SK-N-DZ (cell line): ENCODE results near the gene TRABD2B.

Experiments
- DNase-seq: peaks from one replicate; pipeline ENCODE4 v3.0.0-alpha.2; 2015; ENCODE audit warnings: low spot score

Gene TRABD2B

DNA sequence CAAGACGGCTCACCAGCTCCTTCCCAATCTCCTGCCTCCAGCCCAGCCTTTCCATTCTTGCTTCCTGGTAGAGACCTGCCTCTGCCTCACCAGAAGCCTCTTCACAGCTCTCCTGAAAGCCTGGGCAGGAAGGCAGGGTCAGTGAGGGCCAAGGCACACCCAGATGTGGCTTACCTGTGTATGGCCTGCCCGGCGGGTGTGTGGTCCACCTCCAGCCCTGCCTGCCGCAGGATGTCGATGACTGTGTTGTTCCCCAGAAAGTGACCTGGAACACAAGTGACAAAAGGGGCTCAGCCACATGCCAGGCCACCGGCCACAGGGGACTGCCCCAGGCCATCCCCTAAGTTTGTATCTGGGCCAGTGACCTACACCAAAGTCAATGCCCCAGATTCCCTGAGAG lies 218.9 kb downstream of the TRABD2B start:
- DNase-seq = no peak

DNA sequence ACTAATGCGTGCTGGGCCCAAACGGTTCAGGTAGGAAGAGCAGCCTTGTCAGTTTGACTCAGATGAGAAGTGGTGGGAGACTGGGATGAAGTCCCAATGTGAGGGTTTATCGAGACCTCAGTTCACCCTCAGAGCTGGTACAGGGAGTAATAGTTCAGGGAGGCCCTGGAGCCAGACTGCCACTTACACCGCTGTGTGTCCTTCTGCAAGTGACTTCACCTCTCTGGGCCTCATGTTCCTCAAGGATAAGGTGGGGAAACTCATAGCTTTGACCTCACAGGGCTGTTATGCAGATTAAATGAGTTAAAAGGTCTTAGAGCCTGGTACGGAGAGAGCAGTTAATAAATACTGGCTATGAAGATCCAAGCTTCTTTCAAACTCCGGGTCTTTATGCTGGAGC lies 219.9 kb downstream of the TRABD2B start:
- no peak for DNase-seq

DNA sequence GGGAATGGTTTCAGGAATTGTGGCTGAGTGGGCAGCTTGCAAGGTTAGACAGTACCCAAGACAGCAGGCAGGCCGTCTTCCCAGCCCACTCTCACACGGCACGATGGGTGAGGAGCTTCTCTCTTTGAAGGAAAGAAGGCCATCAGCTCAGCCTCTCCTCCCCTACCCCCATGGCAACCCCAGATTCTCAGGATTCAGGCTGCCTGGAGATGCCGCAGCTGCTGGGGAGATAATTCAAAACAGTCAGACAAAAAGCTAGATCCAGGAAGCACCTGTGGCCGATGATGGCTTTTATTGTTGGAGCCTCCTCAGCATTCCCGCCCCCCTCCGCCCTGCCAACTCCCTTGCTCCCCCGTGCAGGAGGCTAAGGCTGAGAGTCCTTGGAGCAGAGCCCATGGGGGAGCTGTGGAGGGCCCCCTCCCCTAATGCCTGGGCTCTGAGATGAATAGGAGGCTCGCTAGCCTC lies 220.5 kb downstream of the TRABD2B start:
- DNase-seq = no peak

DNA sequence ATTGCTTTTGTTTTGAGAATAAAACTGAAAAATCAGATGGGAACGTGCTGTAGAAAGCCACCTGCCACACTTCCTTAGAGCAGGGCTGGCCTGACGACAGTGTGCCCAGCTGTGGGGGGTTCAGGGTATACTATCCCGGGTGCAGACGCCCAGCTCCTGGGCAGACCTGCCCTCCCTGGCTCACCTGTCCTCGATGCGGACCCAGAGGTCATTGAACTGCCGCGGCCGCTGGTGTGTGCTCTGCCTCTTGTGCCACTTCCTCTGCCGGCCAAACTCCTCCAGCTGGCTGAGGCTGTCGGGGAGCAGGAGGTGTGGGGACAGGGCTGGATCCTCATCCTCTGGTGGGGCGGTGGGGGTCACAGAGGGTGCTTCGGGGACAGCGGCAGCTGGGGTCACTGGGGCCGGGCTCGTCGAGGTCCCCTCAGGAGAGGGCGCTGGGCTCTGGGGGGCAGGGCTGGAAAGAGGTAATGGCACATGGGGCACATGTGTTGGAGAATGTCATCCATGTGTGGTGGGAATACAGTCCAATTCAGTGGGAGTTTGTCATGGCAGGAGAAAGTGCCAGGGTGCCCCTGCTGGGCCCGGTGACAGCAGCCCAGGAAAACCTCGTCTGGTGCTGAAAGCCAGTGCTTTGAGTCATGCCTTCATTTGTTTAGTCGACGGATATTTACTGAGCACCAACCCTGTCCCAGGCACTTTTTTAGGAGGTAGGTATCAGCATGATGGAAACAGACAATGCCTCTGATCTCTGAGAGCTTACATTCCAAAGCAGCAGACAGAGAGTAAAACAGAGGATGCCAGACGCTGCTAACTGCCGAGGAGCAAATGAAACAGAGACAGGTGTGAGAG lies 222.0 kb downstream of the TRABD2B start:
- no peak for DNase-seq

DNA sequence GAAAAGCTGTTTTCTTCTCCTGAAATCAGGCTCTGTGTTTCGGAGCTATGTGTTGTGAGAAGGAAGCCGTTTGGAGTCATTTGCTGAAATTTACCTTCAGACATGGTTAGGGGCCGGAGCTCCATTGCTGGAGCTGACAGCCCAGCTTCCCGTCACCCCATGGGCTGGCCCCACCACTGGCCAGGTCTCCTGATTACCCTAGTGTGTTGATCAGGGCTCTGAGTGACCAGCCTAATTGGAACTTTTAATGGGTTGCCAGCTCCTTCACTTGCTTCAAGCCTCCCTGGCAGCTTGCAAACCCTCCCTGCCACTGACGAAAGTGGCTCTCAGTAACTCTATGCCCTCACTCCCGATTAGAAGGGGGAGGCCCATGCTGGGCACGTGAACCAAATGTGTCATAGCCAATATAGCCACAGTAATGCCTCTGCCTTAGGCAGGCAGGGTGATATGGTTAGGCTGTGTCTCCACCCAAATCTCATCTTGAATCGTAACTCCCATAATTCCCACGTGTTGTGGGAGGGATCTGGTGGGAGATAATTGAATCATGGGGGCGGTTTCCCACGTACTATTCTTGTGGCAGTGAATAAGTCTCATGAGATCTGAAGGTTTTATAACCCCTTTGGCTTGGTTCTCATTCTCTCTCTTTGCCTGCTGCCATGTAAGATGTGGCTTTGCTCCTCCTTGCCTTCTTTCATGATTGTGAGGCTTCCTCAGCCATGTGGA lies 224.1 kb downstream of the TRABD2B start:
- DNase-seq = peak; percentile 23

DNA sequence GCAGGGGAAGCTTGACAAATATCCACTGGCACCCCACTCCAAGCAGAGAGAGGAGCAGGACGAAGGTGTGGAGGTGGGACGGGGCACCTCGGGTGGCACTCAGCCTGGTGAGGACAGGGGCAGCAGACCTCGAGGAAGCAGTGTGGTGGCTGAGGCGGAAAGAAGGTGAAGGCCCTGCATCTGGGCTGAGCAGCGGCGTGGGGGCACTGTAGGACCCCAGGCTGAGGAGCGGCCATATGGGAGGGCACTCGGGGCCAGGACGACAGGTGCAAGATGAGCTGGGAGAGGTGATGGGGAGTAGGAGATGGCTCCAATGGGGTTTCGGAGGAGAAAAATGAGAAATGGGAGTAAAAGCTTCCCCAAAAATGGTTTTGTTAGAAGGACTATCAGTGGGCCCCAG lies 224.9 kb downstream of the TRABD2B start:
- no peak for DNase-seq

DNA sequence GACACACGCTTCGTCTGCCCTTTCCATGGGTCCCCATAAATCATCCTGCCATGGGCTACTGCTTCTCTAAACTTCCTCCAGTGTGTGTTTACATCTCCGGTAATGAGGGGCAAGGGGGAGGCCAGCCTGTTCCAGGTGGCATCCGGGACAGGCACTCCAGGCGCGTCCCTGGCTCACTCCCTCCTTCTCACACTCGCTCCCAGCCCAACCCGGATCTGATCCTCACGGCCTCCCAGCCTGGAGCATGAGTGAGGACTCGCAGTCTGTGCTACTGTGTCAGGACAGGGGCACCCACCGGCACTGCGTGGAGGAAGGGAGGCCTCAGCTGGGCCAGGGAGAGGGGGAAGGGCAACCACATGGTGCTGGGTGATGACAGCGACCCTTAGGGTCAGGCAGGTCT lies 225.4 kb downstream of the TRABD2B start:
- no peak for DNase-seq

DNA sequence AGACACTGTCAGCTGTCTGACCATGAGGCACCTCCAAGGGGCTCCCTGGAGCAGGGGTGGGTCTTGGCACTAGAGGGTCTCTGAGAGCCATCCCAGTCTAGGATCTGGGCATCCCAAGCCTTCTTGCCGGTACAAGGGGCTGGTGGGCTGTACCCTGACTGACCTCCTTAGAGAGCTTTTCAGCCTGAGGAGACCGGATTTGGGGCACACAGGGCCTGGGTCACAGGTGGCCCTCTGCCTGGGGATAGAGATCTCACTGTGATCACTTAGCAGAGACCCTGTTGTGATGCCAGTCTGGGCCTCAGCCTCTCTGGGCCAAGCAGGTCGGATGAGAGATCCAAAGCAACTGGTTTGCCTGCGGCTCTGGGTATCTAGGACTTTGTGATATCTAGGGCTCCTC lies 227.2 kb downstream of the TRABD2B start:
- DNase-seq = no peak

DNA sequence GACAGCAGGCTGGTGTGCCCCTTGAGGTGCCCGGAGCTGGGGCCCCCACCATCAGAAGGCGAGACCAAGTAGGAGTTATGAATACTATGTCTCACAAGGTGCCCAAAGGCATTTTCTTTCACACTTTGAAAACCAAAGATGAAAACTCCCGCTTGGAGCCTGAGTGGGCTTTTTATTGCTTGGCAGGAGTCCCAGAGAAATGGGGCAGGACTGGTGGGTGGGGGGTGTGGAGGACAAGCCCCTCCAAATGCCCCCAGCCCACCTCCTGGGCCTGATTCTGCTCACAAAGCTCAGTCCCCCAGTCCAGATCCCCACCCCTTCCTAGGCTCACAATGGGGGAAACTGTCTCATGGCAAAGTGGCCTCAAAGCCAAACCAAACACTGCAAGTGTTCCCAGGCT lies 227.9 kb downstream of the TRABD2B start:
- DNase-seq = no peak

DNA sequence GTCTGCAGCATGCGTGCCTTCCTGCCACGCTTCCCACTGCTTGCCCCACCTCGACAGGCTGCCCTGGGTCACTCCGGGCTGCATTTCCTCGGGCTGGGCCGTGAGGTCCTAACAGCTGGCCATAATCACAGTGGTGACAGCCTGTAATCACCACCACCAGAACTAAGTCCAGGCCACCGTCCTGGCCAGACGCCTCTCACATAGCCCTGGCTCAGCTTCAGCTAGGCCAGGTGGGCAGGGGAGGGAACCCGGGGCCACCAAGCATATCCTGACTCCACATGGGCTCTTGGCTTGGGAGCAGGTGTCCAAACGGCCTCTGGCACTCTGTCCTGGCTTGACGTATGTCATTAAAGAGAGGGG lies 229.5 kb downstream of the TRABD2B start:
- DNase-seq = peak; percentile 8

DNA sequence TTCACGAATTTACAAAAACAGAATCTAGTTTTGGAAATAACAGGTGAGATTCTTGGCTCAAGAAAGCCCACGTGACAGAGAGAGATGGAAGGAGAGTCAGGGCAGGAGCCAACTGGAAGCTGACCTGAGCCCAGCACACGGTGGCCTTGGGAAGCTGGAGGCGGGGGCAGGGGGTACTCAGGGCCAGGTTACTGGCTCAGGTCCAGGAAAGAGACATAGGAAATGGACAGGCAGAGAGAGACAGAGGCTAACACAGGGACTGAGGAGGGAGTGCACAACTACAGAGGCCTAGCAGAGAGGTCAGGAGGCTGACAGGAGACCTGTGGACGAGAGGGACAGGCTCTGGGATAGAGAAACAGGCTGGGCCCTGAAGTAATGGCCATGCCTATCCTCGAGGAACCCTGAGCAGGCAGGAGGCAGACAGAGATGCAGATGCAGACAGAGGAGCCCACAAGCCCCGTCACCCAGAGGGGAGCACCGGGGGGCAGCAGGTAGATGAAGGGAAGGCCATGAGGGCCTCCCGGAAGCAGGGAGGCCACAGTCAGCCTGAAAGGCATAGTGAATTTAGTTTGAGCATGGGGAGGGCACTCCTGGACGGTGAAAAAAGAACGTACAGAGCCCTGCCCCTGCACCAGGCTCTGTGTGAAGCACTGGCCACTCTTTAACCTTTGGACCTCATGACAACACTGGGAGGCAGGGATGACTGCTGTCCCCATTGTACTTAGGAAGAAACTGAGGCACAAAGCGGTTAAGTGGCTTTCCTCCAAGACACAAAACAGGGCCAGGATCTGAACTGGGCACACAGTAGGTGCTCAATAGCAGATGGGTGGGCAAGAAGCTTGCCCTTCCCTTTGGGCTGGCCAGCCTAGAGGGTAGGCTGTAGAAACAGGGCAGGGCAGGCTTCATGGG lies 230.1 kb downstream of the TRABD2B start:
- no peak for DNase-seq

DNA sequence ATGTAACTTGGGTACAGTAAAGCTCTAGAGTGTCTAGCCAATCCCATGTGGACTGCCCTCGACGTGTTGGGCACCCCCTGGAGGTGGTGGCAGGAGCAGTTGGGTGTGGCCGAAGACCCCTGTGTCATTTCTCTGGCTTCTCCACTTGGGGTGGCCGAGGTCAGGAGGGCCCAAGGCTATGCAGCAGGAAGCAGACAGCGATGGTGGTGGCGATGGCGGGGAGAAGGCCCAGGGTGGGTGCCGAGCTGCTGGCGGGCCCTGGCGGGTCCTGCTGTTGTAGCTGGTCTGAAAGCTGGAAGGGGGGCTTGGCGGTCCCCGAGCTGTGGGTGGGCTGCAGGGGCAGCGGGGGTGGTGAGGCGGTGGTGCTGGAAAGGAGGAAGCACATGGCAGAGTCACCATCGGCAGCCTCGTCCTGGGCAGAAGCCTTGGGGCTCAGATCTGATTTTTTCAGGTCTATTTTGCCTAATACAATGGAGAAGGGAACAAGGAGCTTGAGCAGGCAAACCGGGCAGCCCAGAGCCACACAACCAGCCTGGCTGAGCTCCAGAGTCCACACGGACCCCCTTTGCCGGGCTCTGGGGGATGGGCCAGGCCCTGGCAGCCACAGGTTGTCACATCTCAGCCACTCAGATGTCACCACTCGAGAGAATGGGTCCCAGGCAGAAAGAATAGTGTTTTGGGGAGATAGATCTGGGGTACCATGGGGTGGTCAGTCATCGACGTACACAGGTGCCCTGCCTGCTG lies 231.3 kb downstream of the TRABD2B start:
- DNase-seq = no peak

DNA sequence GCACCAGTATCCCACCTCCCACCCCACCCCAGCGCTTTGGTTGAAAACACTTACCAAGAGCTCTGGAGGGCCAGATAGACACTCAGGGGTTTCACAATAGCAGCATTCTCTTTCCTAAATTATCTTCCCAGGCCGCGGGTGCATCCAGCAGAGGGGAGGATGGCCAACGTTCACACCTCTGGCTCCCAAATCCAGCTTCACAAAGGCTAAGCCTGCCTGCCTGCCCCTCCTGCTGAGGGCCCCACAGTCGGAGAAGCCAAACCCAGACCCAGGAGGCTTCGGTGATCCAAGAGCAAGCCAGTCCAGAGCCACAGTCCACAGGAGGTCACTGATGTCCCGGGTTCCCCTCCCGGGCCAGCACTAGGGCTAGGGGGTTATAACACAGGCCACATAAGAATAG lies 231.9 kb downstream of the TRABD2B start:
- no peak for DNase-seq

DNA sequence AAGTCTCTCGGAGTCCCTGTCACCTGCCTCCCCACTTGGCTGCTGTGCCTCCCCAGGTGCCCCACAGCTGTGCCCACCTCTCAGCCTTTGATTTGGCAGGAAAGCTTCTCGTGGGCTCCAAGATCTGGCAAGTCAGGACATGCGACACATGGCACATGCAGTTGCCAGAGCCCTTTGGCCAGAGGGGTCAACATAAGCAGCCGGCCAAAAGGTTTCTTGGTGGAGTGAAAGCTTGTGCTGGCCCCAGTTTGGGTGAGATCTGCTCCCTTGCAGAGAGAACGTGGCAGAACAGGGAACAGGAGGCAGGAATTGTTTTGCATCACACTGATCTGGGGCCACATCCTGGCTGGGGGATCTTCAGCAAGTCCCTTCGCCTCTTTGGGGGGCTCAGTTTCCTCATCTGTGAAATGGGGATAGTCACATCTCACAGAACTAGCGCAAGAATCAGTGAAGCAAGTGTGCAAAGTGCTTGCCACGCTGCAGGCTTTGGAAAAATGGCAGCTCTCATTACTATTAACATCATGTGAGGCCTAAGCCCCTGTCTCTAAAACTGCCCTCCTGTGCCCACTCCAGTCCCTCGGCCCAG lies 232.6 kb downstream of the TRABD2B start:
- DNase-seq = no peak

DNA sequence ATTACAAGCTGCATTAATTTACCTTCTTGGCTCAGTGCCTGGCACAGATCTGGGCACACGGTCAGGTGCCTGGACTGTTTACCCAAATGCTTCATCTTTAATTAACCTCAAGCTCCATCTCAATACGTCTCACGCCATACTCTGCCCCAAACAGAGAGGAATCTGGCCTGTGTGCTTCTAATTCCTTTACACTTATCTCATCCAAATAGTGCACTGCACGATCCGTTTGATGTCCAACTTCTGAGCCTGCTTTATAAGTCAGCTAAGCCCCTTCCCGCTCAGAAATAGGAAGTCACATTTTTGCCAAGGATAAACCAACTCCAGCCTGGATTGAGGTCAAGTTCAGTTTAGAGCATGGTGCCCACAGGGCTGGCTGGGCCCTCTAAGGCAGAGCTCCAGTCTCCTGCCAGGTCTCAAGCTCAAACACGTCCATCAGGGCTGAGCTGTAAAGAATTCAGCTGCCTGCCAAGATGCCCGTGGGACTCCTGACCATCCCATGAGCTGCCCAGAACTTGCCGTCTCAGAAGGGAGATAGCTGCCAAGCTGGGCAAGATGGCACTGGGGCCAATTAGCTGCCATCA lies 233.5 kb downstream of the TRABD2B start:
- DNase-seq = no peak

DNA sequence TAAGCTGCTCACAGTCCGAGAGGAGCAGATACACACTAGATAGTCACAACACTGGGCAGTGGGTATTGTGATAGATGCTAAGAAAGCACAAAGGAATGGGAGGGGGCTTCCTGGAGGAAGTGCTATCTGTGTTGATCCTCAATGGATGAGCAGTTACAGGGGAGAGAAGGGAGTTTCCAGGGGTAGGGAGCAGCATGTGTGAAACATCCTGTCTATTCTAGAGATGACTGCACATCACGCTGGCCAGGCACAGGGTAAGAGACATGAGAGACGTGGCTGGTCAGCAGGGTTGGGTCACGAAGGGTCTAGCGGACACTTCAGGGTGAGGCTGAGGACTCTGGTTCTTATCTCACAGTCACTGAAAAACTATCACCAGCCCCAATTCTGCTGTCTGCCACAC lies 235.2 kb downstream of the TRABD2B start:
- DNase-seq = no peak

DNA sequence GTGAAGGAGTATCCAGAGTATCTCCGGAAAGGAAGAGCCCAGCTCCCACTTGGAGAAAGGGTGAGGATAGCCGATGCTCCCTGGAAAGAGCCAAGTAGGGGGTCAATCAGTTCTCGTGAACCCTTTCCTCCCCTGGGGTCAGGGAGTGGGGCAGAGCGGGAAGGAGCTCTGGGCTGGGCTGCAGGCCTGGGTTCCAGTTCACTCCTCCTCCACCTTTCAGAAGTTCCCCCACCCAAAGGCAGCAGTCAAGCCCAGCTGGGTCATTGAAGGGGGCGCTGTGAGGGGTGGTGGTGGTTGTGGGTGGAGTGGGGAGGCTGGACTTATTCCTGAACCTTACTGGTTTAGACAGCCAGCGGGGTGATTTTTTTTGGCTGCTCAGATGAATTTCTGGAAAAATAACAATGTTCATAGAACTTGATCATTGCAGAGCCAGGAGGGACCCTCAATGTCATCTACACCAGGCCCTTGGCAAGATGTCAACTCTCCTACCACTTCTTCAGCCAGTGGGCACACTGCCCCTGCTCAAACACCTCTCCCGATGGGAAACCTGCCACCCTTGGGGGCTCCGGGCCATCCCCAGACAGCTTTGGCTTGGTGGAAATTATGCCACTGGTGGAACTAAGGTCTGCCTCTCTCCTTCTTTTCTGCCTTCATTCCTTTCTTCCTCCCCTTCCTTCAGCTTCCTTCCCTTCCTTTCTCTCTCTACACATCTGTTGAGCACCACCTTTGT lies 235.8 kb downstream of the TRABD2B start:
- no peak for DNase-seq

DNA sequence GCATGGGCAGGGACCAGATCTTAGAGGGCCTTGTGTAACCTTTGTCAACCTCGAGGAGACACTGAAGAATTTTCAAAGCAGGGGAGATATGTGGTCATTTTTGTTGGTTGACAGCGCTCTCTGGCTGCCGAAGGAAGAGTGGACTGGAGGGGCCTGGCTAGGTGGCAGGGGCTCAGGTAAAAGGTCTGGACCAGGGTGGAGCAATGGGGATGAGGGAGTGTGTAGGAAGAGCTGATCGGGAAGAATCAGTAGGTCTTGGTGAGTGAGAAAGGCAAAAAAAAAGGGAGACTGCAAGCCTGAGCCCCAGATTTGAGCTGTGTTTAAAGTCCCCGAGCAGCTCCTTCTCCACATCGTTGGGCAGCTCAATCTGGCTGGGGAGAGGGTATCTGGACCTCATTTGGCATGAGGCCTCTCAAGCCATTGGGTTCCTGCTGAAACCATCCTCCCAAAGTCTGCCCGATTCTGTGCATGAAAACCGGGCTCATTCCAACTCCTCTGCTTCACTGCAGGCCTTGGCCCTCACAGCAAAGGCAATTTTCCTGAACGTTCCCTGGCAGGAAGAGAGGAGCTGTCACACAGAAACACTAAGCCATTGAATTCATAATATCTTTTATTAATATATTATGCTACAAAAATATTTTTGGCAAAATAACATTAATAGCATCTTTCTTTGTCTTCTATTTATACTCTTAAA lies 237.1 kb downstream of the TRABD2B start:
- no peak for DNase-seq

DNA sequence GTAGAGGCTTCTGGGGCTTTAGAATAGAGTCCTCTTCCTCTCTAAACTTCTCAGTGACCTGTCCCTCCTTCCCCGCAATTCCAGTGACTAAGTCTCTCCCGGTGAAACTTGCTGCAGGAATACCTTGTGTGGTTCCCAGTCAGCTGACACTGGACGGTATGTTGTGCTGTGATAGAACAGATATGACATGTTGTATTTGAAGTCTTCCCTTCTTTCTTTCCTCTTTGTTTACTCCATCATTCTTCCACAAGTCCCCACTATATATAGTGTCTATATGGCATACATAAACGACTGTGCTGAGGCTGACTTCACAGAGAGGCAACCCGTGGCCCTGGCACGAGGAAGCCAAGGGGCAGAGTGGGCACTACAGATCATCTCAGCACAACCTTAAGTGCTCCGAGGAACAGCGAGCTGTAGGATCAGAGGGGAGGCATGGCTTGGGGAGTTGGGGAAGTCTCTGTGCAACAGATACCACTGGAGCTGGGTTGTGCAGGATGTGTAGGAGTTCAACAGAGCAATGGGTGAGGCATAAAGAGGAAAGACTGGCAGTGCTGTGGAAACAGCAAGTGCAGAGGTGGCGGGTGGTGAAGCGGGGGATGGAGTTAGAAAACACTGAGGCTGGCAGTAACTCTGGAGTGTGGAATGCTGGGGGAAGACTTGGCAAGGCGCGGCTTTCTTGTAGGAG lies 237.8 kb downstream of the TRABD2B start:
- no peak for DNase-seq
